ENCODE measurements around the gene PACSIN1.

GRCh38 chr6:34528996-34529664 is 63.3 kb downstream of the PACSIN1 start:
- TF ChIP-seq YY1 (IDR thresholded peaks at IDR 0.05; ENCODE audit: insufficient read depth, insufficient read length) = no peak
- TF ChIP-seq ZNF274 (IDR thresholded peaks at IDR 0.05; ENCODE audit: low read depth, low read length) = no peak
- TF ChIP-seq SUZ12 (IDR thresholded peaks at IDR 0.05; ENCODE audit: extremely low read depth, insufficient read depth, insufficient read length) = no peak
